GM21576 (cell line): ENCODE data around the gene EIF4A3.
"Not testable (repeated sequence)": the region's sequence is repeated elsewhere in the genome, so short reads cannot be mapped to it uniquely, and the experiment has no call there.

Experiments
- ATAC-seq: cut with Tn5 transposase; IDR thresholded peaks from one replicate; pipeline ENCODE4 v1.9.1; 2021; ENCODE audit warnings: mild to moderate bottlenecking, moderate library complexity; ENCODE audit not compliant: unreplicated experiment

Gene EIF4A3

GRCh38 chr17:80173916-80174315 lies 27.0 kb upstream of the EIF4A3 start:
- no peak for ATAC-seq

- no peak for ATAC-seq
Observed at GRCh38 chr17:80173126-80173525, 26.2 kb upstream of the EIF4A3 start.

- ATAC-seq: no peak
Observed at GRCh38 chr17:80171681-80172080, 24.8 kb upstream of the EIF4A3 start.

- ATAC-seq: no peak
Observed at GRCh38 chr17:80169784-80170500, 23.0 kb upstream of the EIF4A3 start, which contains the start of gene CARD14. Gene CARD14, plus strand, starts transcription at chr17:80170030. Its CDS starts 11,409 bp downstream, at chr17:80181439.

- no peak for ATAC-seq
Observed at GRCh38 chr17:80169107-80169506, 22.2 kb upstream of the EIF4A3 start.

- ATAC-seq: no peak
Observed at GRCh38 chr17:80168371-80168770, 21.4 kb upstream of the EIF4A3 start.

- ATAC-seq: no peak
Observed at GRCh38 chr17:80166446-80166845, 19.5 kb upstream of the EIF4A3 start.

- ATAC-seq: no peak
Observed at GRCh38 chr17:80164185-80164584, 17.3 kb upstream of the EIF4A3 start.

GRCh38 chr17:80163336-80163735 lies 16.4 kb upstream of the EIF4A3 start:
- no peak for ATAC-seq

- ATAC-seq: no peak
Observed at GRCh38 chr17:80160536-80160935, 13.6 kb upstream of the EIF4A3 start.

GRCh38 chr17:80158846-80159245 lies 11.9 kb upstream of the EIF4A3 start:
- no peak for ATAC-seq

- not testable (repeated sequence) for ATAC-seq
Observed at GRCh38 chr17:80155600-80155999, 8.7 kb upstream of the EIF4A3 start.

- no peak for ATAC-seq
Observed at GRCh38 chr17:80154166-80154565, 7.2 kb upstream of the EIF4A3 start.

- ATAC-seq: peak; percentile 68
Observed at GRCh38 chr17:80153004-80153403, 6.1 kb upstream of the EIF4A3 start.

GRCh38 chr17:80152081-80152702 lies 5.3 kb upstream of the EIF4A3 start:
- no peak for ATAC-seq

GRCh38 chr17:80151333-80151732 lies 4.4 kb upstream of the EIF4A3 start:
- ATAC-seq: no peak

- peak; percentile 16 for ATAC-seq
Observed at GRCh38 chr17:80146121-80147034, 550 bp downstream of the EIF4A3 start.

- no peak for ATAC-seq
Observed at GRCh38 chr17:80145076-80146075, 1.6 kb downstream of the EIF4A3 start.

- no peak for ATAC-seq
Observed at GRCh38 chr17:80142929-80143328, 4.0 kb downstream of the EIF4A3 start.

GRCh38 chr17:80141463-80142165 lies 5.3 kb downstream of the EIF4A3 start:
- ATAC-seq: no peak
